HG02678 (cell line): ENCODE measurements around the gene KLK15.
"Not testable (repeated sequence)": the region's sequence is repeated elsewhere in the genome, so short reads cannot be mapped to it uniquely, and the experiment has no call there.

Source experiments
- ATAC-seq: cut with Tn5 transposase; IDR thresholded peaks from one replicate; pipeline ENCODE4 v1.9.1; 2021; ENCODE audit warnings: mild to moderate bottlenecking, moderate library complexity; ENCODE audit not compliant: unreplicated experiment

The KLK15 gene

DNA sequence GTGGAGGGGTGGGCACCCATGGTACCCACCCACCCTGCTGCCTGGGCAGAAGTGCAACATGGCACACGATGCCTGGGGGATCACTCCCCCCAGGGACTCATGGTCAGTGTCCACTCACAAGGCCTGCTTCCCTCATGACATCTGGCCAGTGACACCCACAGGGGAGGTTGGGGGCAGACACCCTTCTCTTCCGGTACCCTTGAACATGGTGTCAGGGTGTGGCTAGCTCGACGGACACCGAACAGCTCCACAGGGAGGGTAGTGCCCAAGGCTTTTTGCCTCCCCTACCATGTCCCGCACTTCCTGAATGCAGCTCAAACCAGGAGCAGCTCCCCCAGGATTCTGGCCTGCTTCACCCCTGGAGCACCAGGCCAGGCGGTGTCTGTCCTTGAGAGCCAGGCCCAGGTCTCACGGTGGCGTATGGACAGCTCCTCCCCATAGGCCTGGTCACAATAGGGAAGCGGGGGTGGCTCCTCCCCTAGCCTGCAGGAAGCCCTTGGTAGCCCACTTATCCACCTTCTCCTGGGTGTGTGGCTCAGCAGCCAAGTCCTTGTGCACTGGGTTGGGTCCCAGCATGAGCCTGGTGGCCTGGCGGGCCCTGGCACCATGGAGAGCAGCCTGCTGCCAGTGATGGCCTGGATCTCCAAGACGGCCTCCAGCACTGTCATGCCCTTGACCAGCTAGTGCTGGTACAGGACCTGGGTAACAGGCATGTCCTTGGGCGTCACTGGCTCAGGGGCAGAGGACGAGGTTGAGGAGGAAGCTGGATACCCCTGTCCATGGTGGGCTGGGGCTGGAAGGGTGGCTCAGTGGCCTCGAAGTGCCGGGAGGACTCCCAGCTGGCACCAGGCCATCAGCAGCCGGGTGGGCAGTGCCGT, 35.4 kb downstream of the KLK15 start:
- no peak for ATAC-seq

DNA sequence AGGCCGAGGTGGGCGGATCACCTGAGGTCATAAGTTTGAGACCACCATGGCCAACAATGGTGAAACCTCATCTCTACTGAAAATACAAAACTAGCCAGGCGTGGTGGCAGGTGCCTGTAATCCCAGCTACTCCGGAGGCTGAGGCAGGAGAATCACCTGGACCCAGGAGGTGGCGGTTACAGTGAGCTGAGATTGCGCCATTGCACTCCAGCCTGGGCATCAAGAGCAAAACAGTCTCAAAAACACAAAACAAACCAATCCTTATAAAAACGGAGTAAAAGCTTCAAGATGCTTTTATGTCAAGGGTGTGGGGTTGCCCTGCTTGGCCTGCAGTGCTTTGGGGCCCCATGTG, 36.0 kb downstream of the KLK15 start:
- no peak for ATAC-seq

DNA sequence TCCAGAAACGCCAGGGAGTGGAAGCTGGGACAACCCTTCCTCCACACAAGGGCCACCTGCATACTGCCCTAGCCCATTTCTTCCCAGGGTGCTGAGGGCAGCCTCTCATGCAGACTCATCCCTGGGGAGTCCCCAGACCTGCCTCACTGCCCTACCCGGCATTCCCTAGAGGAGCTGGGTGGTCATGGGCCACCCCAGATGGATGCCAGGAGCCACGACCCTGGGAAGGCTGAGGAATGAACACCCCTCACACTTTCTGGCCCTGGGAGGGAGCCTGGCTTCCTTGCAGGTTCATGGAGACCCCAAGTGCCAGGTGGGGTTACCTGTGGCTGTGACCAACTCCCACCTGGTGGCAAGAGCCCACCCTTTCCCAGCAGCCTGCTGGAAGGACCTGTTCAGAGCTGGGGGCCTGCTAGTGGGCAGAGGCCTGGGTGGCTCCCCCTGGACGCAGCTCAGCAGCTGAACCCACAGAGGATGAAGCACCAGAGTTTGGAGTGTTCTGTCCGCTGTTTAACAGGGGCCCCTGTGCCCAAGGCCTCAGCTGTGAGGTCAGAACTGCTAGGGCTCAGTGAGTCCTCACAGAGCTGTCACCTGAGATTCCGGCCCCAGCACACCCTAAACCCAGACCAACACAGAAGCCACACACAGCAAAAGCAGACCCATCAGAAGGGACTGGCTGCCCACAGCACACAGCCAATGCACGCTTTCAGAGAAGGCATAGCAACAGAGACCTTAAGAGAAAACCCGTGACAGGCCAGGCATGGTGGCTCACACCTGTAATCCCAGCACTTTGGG, 36.5 kb downstream of the KLK15 start:
- ATAC-seq, result no peak

DNA sequence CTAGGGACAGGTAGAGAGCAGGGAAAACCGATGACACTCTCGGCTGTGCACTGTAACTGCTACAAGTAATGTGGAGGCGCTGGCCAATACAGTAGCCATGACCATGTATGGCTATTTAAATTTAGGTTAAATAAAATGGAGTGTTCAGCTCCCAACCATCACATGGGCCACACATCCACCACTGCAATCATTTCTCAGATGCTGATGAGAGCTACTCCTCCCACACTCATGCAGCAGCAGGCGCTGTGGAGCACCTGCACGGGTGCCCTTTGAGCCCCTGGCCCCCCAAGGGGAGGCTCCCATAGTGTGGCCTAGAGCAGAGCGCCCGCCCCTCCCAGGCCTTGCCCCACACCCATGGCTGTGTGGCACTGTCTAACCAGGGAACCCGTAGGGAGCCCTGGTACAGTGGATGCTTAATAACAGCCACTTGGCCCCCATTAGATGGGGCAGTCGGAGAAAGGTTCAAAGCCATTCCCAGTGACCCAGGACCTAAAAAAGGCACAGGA, 37.2 kb downstream of the KLK15 start:
- no peak for ATAC-seq

DNA sequence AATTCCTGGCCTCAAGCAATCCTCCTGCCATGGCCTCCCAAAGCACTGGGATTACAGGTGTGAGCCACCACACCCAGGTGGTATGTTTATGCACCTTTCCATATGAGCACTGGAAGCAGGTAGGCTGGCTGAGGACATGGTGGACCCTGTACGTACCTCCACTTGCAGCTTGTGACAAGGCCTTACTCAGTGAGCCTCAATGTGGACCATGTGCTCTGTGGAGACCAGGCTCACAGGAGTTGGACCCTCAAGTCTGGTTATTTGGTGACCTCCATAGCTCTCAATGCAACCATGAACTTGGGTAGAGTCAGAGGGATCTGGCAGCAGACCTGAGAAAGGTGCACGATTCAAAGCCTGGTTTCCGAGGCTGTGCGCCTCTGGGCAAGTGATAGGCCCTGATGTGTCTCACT, 37.7 kb downstream of the KLK15 start:
- no peak for ATAC-seq

DNA sequence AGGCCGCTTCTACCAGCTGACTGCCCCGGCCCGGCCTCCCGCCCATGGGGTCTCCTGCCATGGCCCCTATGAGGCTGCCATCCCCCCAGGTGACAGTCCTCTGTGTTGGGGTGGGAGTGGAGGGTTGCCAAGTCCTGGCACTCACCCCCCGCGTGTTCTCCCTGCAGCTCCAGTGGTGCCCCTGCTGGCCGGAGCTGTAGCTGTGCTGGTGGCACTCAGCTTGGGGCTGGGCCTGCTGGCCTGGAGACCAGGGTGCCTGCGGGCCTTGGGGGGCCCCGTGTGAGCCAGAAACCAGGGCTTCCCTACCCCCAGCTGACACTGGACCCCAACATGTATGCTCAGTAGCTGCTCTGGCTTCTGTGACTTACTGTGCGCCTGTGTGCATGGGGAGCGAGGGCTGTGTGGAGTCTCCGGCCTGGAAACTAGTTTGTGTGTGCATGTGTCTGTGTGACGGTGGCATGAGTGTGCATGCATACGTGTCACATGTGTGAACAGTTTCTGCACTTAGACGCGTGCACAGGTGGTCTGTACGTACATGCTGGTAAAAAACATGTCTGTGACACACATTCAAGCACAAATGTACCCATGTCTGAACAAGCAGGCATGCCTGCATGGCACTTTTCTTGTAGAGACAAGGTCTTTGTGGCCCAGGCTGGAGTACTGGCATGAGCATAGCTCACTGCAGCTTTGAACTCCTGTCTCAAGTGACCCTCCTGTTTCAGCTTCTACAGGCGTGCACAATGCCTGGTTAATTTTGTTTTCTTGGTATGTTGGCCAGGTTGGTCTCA, 38.3 kb downstream of the KLK15 start:
- no peak for ATAC-seq

DNA sequence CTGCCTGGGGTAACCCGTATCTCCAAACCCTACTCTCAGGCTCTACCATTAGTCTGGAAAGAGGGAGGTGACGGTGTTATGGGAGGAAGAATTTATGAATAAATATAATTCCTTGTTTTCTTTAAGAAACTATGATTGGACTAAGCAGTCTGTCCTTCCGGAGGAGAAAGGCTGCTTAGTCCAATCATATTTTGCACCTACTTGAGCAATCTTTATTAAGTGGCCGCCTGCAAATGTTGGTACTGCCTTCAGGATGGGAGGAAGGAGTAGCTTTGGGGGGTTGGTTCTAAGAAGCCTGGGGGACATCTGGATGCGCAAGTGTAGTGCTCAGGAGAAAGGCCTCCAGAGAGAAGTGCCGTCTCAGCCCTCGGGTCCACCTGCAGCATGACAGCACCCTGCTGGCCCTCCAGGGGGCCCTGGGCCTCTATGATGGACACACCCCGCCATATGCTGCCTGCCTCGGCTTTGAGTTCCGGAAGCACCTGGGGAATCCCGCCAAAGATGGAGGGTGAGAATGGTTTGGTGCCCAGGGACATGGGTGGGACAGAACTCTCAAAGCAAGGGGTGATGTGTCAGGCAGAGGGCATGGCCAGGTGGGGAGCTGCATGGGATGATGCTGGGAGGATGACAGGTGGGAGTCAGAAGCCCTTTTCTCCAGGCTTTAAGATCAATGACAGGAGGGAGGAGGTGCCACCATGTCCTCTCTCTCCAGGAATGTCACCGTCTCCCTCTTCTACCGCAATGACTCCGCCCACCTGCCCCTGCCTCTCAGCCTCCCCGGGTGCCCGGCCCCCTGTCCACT, 39.1 kb downstream of the KLK15 start:
- no peak for ATAC-seq

DNA sequence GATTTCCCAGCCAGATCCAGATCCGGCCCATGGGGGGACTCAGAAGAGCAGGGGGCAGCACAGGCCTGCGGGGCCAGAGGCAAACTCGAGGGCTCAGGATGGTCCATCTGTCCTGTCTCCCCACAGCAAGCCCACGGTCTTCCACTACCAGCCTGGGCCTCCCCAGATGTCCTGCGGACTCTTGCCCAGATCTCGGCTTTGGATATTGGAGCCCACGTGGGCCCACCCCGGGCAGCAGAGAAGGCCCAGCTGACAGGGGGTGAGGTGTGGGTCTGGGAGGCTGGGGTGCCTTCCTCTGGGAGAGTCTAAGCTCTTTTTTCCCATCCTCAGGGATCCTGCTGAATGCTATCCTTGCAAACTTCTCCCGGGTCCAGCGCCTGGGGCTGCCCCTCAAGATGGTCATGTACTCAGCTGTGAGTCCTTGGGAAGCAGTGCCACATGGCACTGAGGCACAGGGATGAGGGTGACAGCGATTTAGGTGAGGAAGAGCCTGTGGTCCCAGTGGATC, 39.8 kb downstream of the KLK15 start:
- no peak for ATAC-seq

DNA sequence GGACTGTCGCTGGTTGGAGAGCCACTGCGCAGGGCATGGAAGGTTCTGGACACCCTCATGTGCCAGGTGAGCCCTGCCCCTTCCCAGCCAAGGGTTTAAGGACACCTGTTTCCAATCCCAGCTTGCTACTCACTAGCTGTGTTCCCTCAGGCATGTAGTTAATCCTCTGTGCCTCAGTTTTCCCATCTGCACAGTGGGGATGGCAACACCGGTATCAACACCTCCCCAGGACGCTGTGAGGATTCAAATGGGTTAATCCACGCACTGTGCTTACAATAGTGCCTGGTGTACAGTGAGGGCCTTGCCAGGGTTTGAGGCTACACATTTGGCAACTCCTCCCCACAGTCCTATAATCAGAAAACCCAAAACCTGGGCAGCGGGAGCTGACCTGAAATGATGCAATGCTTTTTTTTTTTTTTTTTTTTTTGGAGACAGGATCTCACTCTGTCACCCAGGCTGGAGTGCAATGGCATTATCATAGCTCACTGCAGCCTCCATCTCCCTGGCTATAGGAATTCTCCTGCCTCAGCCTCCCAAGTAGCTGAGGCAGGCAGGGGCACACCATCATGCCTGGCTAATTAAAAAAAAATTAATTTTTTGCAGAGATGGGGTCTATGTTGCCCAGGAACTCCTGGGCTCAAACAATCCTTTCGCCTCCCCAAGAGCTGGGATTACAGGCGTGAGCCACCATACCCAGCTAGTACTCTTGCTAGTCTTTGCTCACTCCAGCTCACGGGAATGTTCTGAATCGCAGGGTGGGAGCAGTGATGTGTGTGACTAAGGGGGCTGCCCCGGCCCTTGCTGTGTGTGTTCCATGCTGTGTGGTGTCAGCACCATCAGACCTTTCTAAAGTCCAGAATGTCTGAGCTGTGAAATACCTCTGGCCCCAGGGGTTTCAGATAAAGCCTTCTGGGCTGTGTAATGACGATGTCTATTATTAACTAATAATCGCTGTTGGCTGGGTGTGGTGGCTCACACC, 40.8 kb downstream of the KLK15 start:
- ATAC-seq, result no peak

DNA sequence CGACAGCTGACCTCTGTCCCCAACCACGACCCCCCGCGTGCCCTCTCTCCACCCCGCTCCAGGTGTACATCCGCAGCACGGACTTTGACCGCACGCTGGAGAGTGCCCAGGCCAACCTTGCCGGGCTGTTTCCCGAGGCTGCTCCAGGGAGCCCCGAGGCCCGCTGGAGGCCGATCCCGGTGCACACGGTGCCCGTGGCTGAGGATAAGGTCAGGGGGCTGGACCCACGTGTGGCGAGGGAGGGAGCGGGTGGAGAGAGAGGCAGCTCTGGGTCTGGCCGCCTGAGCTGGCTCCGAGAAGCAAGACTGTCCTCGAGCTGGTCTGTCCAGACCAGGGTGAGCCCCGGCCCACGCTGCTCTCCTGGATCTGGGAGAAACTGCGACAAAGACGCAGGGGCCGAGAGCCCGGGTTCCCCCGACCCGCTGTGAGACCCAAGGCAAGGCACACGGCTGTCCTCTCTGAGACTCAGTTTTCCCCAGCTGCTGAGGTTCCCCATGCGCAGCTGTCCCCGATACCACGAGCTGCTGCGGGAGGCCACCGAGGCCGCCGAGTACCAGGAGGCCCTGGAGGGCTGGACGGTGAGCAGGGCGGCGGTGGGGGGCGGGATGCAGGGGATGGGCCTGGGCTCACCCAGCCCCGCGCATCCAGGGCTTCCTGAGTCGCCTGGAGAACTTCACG, 41.6 kb downstream of the KLK15 start:
- no peak for ATAC-seq

DNA sequence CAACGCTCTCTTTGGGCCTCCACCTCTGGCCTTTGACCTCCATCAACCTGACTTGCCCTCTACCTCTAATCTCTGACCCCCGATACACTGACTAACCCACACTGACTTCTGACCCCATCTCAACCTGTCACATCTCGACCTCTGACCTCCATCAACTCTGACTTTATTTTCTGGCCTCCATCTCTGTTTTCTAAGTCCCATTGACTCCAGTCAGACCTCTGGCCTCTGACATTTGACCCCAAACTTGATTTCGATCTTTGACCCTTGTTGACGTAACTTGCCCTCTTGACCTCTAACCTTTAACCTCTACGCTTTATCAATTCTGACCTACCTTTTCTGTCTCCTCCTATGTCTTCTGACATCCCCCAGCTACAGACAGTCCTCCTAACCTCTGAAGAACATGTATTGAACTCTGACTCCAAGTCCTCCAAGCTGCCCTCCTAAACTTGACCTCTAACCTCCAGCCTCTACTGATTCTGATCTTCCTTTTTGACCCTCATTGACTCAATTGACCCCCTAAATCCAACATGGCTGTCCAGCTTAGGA, 42.4 kb downstream of the KLK15 start:
- ATAC-seq, result no peak

DNA sequence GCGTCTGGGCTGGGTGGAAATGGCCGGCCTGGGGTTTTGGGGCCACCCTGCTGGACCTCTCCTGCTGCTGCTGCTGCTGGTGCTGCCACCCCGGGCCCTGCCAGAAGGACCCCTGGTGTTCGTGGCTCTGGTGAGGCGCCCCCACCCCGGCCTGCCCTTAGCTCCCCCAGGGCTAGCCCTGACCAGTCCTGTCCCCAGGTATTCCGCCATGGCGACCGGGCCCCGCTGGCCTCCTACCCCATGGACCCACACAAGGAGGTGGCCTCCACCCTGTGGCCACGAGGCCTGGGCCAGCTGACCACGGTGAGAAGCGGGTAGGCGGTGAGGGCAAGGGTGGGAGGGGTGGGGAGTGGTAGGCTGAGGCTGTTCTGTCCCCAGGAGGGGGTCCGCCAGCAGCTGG, 43.0 kb downstream of the KLK15 start, which contains the start of gene ACP4:
Gene ACP4 (plus strand): TSS at position 20 of the 400 bp plus-strand sequence. CDS start 0 bp downstream, at position 20.
- ATAC-seq, result no peak

DNA sequence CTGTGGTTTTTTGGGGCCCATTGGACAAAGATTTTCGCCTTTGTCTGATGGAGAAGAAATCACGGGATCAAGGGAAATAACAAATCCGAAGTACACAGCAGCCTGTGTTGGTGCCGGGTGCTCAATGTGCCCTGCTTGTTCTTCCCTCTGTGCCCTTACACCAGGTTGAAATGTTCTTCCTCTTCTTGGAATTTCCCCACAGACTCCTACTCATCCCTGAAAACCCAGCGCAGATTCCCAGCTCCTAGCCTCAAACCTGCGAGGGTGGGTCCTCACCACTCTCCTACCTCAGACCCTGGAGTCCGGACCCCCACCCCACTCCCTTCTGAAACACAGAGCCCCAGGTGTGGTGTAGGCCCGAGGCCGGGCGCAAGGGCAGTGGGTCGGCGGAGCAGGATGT, 48.0 kb downstream of the KLK15 start:
- no peak for ATAC-seq

DNA sequence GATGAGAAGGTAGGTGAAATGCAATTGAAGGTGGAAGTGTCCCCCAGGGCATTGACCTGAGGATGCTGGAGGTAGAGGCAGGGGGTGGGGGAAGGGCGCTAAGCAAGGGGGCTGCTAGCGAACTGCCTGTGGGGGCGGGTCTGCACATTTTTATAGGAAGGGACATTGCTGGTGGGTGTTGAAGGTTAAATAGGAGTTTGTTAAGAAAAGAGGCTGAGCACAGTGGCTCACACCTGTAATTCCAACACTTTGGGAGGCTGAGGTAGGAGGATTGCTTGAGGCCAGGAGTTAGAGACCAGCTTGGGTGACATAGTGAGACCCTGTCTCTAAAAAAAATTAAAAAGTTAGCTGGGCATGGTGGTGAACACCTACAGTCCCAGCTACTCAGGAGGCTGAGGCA, 48.7 kb downstream of the KLK15 start:
- ATAC-seq, result no peak

DNA sequence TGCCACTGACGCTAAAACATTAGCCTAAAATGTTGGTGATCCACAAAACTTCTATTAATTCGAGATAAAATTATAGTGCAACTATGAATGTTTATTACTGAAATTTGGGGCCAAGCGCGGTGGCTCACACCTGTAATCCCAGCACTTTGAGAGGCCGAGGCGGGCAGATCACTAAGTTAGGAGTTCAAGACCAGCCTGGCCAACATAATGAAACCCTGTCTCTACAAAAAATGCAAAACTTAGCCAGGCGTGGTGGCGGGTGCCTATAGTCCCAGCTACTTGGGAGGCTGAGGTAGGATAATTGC, 49.6 kb downstream of the KLK15 start:
- ATAC-seq, result not testable (repeated sequence)

DNA sequence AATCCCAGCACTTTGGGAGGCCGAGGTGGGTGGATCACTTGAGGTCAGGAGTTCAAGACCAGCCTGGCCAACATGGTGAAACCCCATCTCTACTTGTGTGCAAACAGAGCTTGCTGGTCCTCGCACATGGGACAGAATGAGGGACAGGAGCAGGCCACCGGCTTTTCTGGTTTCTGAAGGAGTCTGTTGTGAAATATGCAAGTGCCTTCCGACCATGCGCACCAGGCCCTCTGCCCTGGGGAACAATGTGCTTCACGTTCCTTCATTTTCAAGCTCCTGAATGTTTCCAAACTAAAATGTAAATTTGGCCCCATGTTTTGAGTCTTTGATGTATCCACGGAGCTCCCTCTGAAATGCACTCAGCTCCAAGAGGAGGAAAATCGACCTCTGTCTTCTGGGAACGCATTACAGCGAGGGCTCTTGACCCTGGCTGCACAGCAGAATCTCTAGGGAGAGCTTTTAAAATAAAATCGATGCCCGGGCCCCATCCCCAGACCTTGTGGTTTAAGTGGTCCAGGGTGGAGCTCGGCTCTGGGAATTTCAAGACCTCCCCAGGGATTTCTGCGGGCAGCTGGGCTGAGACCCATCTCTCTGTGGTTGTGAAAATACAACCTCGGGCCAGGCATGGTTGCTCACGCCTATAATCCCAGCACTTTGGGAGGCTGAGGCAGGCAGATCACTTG, 52.5 kb downstream of the KLK15 start:
- no peak for ATAC-seq
